ENCODE data around the gene DUOX1.

The DUOX1 gene

GRCh38 chr15:45116482-45117307 lies 13.1 kb upstream of the DUOX1 start:
- no peak for DNase-seq (ENCODE audit: low read depth)

DNA sequence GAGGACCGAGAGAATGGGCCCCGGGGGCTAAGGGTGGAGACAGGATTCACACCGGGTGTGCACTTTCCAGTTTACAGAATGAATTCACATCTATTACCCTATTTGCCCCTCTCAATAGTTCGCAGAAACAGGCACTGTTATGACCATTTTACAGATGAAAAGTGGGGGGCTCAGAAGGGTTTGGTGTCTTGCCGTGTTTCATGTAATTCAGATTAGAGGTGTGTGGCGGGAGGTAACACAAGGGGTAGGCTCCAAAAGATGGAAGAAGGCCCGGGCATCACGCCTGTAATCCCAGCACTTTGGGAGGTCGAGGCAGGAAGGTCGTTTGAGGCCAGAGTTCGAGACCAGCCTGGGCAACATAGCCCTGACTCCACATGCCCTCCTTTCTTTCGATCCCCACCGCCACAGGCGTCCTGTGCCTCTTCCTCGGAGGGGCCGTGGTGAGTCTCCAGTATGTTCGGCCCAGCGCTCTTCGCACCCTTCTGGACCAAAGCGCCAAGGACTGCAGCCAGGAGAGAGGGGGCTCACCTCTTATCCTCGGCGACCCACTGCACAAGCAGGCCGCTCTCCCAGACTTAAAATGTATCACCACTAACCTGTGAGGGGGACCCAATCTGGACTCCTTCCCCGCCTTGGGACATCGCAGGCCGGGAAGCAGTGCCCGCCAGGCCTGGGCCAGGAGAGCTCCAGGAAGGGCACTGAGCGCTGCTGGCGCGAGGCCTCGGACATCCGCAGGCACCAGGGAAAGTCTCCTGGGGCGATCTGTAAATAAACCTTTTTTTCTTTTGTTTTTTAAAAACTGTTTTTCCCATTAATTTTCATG lies 12.3 kb upstream of the DUOX1 start:
- DNase-seq (ENCODE audit: low read depth), result no peak
- no peak overlapping the region for H3K4me3 ChIP-seq (ENCODE audit: control insufficient read depth, low read depth, low read length)
- TF ChIP-seq CTCF (conservative IDR thresholded peaks at IDR 0.05; ENCODE audit: control insufficient read depth, insufficient read depth, low read depth, low read length), result no peak

More at GRCh38 chr15:45116482-45117307, 13.1 kb upstream of the DUOX1 start:
- H3K4me3 ChIP-seq (ENCODE audit: control insufficient read depth, low read depth, low read length), result no peak overlapping the region
- no peak for TF ChIP-seq CTCF (conservative IDR thresholded peaks at IDR 0.05; ENCODE audit: control insufficient read depth, insufficient read depth, low read depth, low read length)

DNA sequence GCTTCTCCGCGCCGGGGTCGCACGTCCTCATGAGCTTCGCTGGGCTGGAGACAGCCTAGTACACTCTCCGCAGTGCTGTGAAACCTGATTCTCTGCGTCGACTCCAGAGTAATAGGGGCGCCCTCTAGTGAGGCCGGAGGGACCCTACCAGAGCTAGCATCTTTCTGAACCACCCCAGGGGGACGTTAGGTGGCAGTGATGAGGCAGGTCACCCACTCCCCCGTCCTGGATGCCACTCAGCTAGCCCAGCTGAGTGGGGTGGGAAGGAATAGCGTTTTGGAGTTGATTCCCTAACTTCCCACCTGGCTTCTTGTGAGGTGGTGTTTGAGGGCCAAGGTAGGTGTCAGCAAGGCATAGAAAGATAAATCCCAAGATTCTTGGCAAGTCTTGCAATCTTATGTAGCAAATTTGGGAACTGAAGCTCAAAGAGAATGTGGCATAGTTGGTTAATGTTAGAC lies 11.6 kb upstream of the DUOX1 start:
- DNase-seq (ENCODE audit: low read depth), result peak; percentile 86
- no peak overlapping the region for H3K4me3 ChIP-seq (ENCODE audit: control insufficient read depth, low read depth, low read length)
- TF ChIP-seq CTCF (conservative IDR thresholded peaks at IDR 0.05; ENCODE audit: control insufficient read depth, insufficient read depth, low read depth, low read length), result peak; percentile 100

GRCh38 chr15:45118996-45119395 lies 10.8 kb upstream of the DUOX1 start:
- TF ChIP-seq CTCF (conservative IDR thresholded peaks at IDR 0.05; ENCODE audit: control insufficient read depth, insufficient read depth, low read depth, low read length), result no peak
- no peak for DNase-seq (ENCODE audit: low read depth)
- H3K4me3 ChIP-seq (ENCODE audit: control insufficient read depth, low read depth, low read length), result no peak overlapping the region

DNA sequence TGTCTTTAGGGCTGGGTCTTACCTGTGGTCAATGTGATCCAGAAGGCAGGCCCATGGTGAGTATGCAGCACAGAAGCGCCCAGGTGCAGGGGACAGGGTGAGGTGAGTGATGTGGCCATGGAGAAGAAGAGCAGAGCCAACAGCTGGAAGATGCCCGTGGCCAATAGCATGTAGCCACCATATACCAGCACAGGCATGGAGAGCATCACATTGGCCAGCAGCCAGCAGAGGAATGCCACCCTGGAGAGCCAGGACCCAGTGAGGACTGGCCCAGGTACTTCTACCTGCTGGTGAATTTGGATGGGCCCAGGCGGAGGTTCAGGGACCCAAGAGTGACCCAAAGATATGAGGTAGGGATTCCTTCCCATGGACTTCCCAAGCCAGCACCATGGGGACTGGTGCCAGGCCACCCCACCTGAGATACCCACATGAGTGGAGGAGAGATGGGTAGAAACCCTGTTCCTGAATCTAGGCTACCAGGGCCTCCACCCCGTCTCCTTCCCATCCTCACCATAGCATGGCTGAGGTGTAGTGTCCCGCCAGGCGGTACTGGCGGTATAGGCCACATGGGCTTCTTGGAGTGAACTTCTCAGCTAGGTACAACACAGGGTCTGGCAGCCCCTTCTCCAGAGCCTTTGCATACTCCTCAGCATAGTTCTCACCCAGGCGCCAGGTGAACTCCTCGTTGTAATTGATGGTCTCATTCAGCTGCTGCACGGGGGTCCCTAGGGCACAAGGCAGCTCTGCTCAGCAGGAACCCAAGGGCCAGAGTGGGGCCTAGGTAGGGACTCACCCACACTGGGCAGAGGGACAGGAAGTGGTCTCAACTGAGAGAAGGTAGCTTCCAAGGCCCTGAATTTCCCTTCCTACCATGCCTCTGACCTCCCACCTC lies 9.5 kb upstream of the DUOX1 start:
- DNase-seq (ENCODE audit: low read depth), result no peak
- TF ChIP-seq CTCF (conservative IDR thresholded peaks at IDR 0.05; ENCODE audit: control insufficient read depth, insufficient read depth, low read depth, low read length), result no peak
- H3K4me3 ChIP-seq (ENCODE audit: control insufficient read depth, low read depth, low read length), result no peak overlapping the region

DNA sequence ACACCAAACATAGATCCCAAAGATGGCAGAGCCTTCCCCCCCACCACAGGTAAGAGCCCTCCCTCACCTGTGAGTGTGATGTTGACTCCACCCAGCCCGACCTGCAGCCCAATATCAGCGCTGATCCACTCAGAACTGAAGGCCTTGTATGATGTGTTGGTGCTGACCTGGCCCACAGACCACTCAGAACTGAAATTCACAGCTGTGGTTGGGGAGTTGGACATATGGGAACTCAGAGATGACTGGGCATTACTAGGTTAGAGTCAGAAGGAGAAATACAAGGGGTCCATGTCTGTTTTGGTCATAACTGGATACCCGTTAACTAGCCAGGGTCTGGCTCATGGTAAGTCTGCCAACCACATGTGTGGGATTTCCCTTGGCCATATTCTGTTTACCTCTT lies 8.8 kb upstream of the DUOX1 start:
- no peak for TF ChIP-seq CTCF (conservative IDR thresholded peaks at IDR 0.05; ENCODE audit: control insufficient read depth, insufficient read depth, low read depth, low read length)
- no peak overlapping the region for H3K4me3 ChIP-seq (ENCODE audit: control insufficient read depth, low read depth, low read length)
- DNase-seq (ENCODE audit: low read depth), result no peak

All from fibroblast of mammary gland (primary cell).